ENCODE results near the gene WIPF2. TPM values are rescaled to one million over a fixed set of nuclear protein-coding genes. Genes with fewer than 3 reads are reported as not detected.
"Not testable (repeated sequence)": the region's sequence is repeated elsewhere in the genome, so short reads cannot be mapped to it uniquely, and the experiment has no call there.

The WIPF2 gene
- total RNA-seq, 1 donor = 11.2 TPM

DNA sequence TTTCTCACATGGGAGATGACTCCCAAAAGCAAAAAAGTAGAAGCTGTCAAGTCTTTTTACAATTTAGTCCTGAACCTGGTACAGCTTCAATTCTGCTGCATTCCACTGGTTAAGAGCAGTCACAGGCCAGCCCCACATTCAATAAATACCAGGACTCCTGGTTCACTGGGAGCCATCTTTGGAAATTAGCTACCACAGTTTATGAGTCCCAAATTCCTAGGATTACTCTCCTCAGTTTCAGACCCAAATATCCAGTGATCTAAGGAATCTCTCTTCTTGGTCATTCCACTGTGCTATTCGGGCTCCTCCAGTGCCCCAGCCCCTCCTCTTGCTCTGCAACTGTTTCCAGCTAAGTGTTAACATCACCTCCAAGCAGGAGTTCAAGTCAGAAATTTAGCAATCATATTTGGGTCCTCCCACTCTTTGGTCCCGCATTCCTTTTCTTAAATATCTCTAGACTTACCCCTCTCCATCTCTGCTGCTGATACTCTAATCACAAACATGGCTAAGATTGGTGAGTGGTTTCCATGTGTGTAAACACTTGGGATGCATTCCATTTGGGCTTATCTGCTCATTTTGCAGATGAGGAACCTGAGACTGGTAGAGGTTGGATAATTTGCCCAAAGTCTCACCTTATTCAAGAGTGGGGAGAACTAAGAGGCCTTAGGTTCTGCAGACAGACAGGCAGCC lies 9.6 kb upstream of the WIPF2 start:
- TF ChIP-seq, protein P1, sequence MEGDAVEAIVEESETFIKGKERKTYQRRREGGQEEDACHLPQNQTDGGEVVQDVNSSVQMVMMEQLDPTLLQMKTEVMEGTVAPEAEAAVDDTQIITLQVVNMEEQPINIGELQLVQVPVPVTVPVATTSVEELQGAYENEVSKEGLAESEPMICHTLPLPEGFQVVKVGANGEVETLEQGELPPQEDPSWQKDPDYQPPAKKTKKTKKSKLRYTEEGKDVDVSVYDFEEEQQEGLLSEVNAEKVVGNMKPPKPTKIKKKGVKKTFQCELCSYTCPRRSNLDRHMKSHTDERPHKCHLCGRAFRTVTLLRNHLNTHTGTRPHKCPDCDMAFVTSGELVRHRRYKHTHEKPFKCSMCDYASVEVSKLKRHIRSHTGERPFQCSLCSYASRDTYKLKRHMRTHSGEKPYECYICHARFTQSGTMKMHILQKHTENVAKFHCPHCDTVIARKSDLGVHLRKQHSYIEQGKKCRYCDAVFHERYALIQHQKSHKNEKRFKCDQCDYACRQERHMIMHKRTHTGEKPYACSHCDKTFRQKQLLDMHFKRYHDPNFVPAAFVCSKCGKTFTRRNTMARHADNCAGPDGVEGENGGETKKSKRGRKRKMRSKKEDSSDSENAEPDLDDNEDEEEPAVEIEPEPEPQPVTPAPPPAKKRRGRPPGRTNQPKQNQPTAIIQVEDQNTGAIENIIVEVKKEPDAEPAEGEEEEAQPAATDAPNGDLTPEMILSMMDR (IDR thresholded peaks at IDR 0.05; ENCODE audit: insufficient read depth, low read depth, low read length) = no peak
- DNase-seq (ENCODE audit: low read depth) = peak; percentile 48
- H3K4me3 ChIP-seq (ENCODE audit: low read depth, low read length) = no peak overlapping the region

DNA sequence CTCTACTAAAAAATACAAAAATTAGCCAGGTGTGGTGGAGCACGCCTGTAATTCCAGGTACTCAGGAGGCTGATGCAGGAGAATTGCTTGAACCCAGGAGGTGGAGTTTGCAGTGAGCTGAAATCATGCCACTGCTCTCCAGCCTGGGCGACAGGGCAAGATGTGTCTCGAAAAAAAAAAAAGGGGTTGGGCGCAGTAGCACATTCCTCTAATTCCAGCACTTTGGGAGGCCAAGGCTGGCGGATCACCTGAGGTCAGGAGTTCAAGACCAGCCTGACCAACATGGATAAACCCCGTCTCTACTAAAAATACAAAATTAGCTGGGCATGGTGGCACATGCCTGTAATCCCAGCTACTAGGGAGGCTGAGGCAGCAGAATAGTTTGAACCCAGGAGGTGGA lies 5.2 kb upstream of the WIPF2 start:
- not testable (repeated sequence) for H3K4me3 ChIP-seq (ENCODE audit: low read depth, low read length); DNase-seq (ENCODE audit: low read depth)

DNA sequence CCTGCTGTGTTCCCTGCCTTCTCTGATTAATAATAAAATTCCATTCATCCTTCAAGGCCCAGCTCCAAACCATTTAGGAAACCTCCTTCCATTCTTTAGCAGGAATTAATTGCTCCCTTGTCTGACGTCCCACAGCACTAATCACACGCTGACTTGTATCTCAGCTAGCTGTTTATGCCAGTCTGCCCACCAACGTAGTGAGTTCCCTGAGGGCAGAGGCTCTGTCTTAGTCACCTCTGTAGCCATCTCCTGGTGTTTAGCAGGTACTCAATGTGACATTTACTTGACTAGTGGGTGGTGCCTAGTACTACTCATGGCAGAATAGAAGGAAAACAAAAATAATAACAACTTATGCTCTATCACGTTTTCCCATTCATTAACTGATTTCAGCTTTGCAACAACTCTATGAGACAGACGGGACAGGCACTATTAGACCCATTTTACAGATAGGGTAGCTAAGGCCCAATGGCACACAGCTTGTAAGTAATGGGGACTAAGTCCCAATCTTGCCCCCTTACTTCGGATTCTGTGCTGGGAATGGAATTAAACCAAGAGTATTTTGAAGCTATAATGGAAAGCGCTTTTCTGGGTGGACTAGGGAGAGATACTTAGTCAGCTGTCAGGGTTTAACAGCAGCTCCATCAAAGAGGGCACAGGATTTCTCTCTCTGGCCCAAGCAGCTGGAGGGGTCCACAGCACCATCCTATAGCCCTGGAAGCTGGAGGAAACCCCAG lies 931 bp upstream of the WIPF2 start:
- DNase-seq (ENCODE audit: low read depth) = no peak
- H3K4me3 ChIP-seq (ENCODE audit: low read depth, low read length) = no peak overlapping the region
- TF ChIP-seq, protein P1 (IDR thresholded peaks at IDR 0.05; ENCODE audit: insufficient read depth, low read depth, low read length) = no peak

DNA sequence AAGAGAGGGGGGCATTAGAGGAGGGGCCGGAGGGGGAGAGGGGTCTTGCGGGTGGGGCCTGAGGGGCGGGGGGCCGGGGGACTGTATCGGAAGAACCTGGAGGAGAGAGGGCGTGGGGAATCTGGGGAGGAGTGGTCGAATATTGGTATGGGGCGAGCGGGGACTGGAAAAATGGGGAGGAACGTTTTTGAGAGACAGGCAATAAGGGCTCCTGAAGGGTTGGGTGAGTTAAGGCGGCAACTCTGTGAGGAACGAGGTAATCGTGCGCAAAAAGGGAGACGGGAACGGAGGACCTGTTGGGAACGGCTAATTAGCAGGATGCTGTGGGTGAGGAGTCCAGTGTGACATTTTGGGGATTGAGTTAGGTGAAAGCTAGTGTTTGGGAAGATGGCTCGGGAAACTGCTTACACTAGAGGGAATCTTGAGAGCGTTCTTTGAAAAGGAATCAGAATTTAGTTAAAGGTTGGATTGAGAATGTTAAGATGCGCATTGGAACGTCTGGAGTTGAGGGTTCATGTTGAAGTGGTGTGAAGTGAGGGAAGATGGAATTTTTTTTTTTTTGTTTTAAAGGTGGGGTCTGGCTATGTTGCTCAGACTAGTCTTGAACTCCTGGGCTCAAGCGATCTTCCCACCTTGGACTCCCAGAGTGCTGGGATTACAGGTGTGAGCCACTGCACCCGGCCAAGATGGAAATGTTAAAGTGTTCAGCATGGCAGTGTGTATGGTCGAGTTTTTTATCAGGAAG lies 662 bp downstream of the WIPF2 start:
- peak overlapping the region; percentile 74 for H3K4me3 ChIP-seq (ENCODE audit: low read depth, low read length)
- peak; percentile 64 for DNase-seq (ENCODE audit: low read depth)
- TF ChIP-seq, protein P1 (IDR thresholded peaks at IDR 0.05; ENCODE audit: insufficient read depth, low read depth, low read length) = no peak

DNA sequence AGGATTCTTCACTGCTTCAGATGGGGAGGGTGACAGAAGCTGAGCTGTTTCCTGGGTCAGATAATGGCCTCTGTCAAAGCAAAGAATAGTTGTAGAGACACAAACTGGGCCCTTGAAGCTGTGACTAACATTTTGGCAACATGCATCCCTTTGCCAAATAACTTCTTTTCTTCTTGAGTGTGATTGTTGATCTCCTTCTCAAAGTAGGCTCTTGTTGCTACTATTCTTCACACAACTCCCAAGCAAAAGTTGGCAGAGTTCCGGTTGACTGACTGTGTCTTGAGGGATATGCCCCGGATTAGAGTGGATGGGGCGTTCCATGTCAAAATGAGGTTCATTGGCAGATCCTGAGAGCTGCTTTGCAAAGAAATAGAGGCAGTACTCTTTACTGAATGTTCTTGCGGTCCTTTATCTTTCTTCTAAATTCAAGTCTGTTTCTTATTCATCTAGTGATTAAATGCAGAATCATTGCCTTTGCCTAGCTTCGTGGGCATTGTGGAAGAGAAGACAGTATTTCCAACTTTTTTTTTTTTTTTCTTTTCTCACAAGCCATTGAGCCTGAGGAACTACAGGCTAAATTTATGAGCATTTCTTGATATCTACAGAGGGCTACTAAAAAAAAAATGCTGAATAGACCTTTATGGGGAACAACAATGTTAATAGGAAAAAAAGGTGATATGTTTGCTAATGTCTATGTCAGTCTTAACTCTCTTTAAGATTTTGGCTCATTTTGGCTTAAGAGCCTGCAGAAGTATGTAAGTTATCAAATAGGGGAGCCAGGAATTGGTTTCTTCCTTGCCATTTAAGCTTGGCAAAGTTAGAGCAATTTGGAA lies 5.8 kb downstream of the WIPF2 start:
- no peak overlapping the region for H3K4me3 ChIP-seq (ENCODE audit: low read depth, low read length)
- DNase-seq (ENCODE audit: low read depth) = peak; percentile 21
- TF ChIP-seq, protein P1 (IDR thresholded peaks at IDR 0.05; ENCODE audit: insufficient read depth, low read depth, low read length) = no peak

DNA sequence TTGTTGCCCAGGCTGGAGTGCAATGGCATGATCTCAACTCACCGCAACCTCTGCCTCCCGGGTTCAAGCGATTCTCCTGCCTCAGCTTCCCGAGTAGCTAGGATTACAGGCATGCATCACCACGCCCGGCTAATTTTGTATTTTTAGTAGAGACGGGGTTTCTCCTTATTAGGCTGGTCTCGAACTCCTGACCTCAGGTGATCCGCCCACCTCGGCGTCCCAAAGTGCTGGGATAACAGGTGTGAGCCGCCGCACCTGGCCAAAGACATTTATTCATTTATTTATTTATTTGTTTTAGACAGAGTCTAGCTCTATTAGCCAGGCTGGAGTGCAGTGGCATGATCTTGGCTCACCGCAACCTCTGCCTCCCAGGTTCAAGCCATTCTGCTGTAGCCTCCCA lies 10.0 kb downstream of the WIPF2 start:
- H3K4me3 ChIP-seq (ENCODE audit: low read depth, low read length); DNase-seq (ENCODE audit: low read depth): not testable (repeated sequence)

DNA sequence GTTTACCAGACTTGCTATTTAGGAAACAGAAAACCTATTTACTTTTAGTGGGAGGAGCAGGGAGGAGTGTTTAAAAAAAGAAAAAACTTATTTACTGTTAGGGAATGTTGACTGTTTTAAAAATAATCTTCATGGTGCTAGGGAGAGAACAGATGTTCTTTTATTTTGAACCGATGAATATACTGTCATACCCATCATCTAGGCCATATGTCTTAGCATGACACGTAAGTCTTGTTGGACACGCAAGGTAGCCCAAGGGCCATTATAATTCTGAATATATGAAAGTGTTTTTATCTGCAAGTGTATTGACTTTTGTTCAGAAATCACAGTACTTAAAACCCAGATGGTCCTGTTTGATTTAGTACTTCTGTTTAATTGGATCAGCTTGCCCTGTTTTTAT lies 11.6 kb downstream of the WIPF2 start:
- no peak overlapping the region for H3K4me3 ChIP-seq (ENCODE audit: low read depth, low read length)
- TF ChIP-seq, protein P1 (IDR thresholded peaks at IDR 0.05; ENCODE audit: insufficient read depth, low read depth, low read length) = no peak
- peak; percentile 18 for DNase-seq (ENCODE audit: low read depth)

DNA sequence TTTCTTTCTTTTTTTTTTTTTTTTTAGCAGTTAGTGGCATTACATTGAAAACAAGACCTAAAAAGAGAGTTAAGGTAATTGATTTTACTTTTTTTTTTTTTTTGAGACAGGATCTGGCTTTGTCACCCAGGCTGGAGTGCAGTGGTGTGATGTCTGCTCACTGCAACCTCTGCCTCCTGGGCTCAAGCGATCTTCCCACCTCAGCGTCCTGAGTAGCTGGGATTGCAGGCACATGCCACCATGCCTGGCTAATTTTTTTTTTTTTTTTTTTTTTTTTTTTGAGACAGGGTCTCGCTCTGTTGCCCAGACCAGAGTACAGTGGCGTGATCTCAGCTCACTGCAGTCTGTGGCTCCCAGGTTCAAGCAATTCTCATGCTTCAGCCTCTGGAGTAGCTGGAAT lies 12.8 kb downstream of the WIPF2 start:
- DNase-seq (ENCODE audit: low read depth); H3K4me3 ChIP-seq (ENCODE audit: low read depth, low read length): not testable (repeated sequence)
